HepG2 (cell line): ENCODE data around the gene UNC5CL. TPM values are rescaled to one million over a fixed set of nuclear protein-coding genes. Genes with fewer than 3 reads are reported as not detected.
A peak's percentile ranks its signal among the peaks of the same experiment; 100 is the strongest.

Experiments used
- JDP2 ChIP-seq: sonication (generic); formaldehyde crosslinking; IDR thresholded peaks from 2 replicates; pipeline ENCODE4 v1.8.1; 2022; ENCODE audit warnings: missing genetic modification reagents, borderline replicate concordance
- MAFG ChIP-seq: sonication (generic); formaldehyde crosslinking; IDR thresholded peaks from 2 replicates; pipeline ENCODE4 v1.5.1; 2020; ENCODE audit warnings: mild to moderate bottlenecking, missing genetic modification reagents
- NFIC ChIP-seq: IDR thresholded peaks from 2 replicates; pipeline ENCODE4 v1.6.1; 2012; ENCODE audit warnings: mild to moderate bottlenecking, low read length, inconsistent platforms
- RBM22 ChIP-seq: fragments of 200-400 bp; formaldehyde crosslinking; optimal IDR thresholded peaks from 2 replicates; pipeline ENCODE3; 2017; ENCODE audit warnings: mild to moderate bottlenecking, low read length, moderate library complexity
- TRIM24 ChIP-seq: sonication (generic); formaldehyde crosslinking; IDR thresholded peaks from 2 replicates; pipeline ENCODE4 v1.8.0; 2022; ENCODE audit warnings: mild to moderate bottlenecking, missing genetic modification reagents
- ZNF274 ChIP-seq: sonication (generic); formaldehyde crosslinking; IDR thresholded peaks from 2 replicates; pipeline ENCODE4 v1.5.1; 2020; ENCODE audit warnings: mild to moderate bottlenecking, missing genetic modification reagents
- ZNF329 ChIP-seq: sonication (generic); formaldehyde crosslinking; IDR thresholded peaks from 2 replicates; pipeline ENCODE4 v1.9.0; 2021; ENCODE audit warnings: low read depth, mild to moderate bottlenecking, missing genetic modification reagents
- ZNF350 ChIP-seq: sonication (generic); formaldehyde crosslinking; IDR thresholded peaks from 2 replicates; pipeline ENCODE4 v1.4.0; 2020; ENCODE audit warnings: mild to moderate bottlenecking, low read depth, missing genetic modification reagents, borderline replicate concordance
- ZNF546 ChIP-seq: sonication (generic); formaldehyde crosslinking; conservative IDR thresholded peaks from 2 replicates; pipeline ENCODE4 v1.8.1; 2023; ENCODE audit warnings: mild to moderate bottlenecking, missing genetic modification reagents
- polyA plus RNA-seq, 8 experiments: library from polyadenylated mRNA; depleted of rRNA in 3 of 8; stranded (reverse) in 7 of 8; unstranded in 1 of 8; fragments of >200 nt; fragmentation: Illumina TruSeq in 4 of 8; extraction: Trizol in 4 of 8; gene quantifications; 2 replicates each; pipeline versions ENCODE4 v1.2.1 to v1.2.3, GENCODE V29; 2011 to 2016; ENCODE audit warnings: low read depth in 4 of 8, missing spikeins in 1 of 8, mixed read lengths in 1 of 8; ENCODE audit not compliant: insufficient read depth in 1 of 8
- total RNA-seq, 5 experiments: library from RNA; depleted of rRNA; stranded (reverse); fragments of >200 nt; fragmentation: Illumina TruSeq; extraction: Trizol; gene quantifications; 2 replicates each; pipeline ENCODE4 v1.2.3, GENCODE V29; 2016; ENCODE audit warnings: low read depth in 1 of 5
- TF ChIP-seq, protein P1 (sequence below): sonication (generic); formaldehyde crosslinking; IDR thresholded peaks from 2 replicates; pipeline ENCODE4 v1.4.0; 2020; ENCODE audit warnings: low read depth, missing genetic modification reagents
- TF ChIP-seq, protein P2 (sequence below): sonication (generic); formaldehyde crosslinking; conservative IDR thresholded peaks from 2 replicates; pipeline ENCODE4 v1.8.0; 2022; ENCODE audit warnings: low read depth, missing genetic modification reagents
- TF ChIP-seq, protein P3 (sequence below): sonication (generic); formaldehyde crosslinking; IDR thresholded peaks from 2 replicates; pipeline ENCODE4 v1.5.1; 2020; ENCODE audit warnings: missing genetic modification reagents, mild to moderate bottlenecking, borderline replicate concordance
- TF ChIP-seq, protein P4 (sequence below): IDR thresholded peaks from 2 replicates; pipeline ENCODE4 v1.6.1; 2016; ENCODE audit warnings: mild to moderate bottlenecking, missing biosample characterization, missing genetic modification reagents
- TF ChIP-seq, protein P5 (sequence below): sonication (generic); formaldehyde crosslinking; IDR thresholded peaks from 2 replicates; pipeline ENCODE4 v1.4.0; 2020; ENCODE audit warnings: missing genetic modification reagents
- TF ChIP-seq, protein P6 (sequence below): conservative IDR thresholded peaks from 2 replicates; pipeline ENCODE4 v1.6.1; 2018; ENCODE audit warnings: missing genetic modification reagents
- TF ChIP-seq, protein P7 (sequence below): sonication (generic); IDR thresholded peaks from 2 replicates; pipeline ENCODE4 v1.6.1; 2016; ENCODE audit warnings: low read depth, borderline replicate concordance

UNC5CL gene
- total and polyA plus RNA-seq, 2 of the 13 experiments (the other 11 are each of a cell fraction or from before 2014, with no cell fraction given), result 2.4 to 2.5 TPM

DNA sequence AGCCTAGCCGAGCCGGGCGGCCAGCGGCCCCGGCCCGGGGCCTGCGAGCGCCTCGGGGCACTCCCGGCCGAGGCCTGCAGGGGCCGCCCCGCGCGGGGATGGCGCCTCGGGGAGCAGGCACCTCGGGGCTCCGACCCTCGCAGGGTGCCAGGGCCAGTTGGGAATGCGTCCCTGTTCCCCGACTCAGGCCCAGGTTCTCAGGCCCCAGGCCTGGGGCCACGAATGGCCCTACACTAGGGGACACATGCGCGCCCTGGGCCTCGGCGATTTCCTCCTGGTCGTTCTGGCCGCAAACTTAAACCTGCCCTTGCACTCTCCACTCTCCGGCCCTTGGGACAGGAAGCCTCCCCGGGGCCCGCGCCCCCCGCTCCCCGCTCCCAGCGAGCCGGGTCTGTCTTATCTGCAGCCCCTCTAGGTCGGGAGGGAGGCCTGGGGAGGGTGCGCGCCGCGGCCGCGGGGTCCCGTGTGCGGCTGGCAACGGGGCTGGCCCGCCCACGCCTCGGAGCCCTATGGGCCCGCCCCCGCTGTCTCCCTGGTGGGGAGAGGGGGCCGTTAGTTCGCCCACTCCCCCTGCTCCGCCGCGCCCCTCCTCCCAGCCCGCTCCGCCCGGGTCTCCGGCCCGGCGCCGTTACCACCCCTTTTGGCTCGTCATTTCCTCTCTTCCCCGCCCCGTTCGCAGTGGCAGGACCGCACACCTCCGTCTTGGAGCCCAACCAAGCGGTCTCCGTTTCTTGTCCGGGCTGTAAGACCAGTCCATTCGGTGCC, 34.4 kb upstream of the UNC5CL start (continued):
- TF ChIP-seq, protein P1, sequence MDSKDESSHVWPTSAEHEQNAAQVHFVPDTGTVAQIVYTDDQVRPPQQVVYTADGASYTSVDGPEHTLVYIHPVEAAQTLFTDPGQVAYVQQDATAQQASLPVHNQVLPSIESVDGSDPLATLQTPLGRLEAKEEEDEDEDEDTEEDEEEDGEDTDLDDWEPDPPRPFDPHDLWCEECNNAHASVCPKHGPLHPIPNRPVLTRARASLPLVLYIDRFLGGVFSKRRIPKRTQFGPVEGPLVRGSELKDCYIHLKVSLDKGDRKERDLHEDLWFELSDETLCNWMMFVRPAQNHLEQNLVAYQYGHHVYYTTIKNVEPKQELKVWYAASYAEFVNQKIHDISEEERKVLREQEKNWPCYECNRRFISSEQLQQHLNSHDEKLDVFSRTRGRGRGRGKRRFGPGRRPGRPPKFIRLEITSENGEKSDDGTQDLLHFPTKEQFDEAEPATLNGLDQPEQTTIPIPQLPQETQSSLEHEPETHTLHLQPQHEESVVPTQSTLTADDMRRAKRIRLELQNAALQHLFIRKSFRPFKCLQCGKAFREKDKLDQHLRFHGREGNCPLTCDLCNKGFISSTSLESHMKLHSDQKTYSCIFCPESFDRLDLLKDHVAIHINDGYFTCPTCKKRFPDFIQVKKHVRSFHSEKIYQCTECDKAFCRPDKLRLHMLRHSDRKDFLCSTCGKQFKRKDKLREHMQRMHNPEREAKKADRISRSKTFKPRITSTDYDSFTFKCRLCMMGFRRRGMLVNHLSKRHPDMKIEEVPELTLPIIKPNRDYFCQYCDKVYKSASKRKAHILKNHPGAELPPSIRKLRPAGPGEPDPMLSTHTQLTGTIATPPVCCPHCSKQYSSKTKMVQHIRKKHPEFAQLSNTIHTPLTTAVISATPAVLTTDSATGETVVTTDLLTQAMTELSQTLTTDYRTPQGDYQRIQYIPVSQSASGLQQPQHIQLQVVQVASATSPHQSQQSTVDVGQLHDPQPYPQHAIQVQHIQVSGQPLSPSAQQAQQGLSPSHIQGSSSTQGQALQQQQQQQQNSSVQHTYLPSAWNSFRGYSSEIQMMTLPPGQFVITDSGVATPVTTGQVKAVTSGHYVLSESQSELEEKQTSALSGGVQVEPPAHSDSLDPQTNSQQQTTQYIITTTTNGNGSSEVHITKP, result no peak; the same call in 1 of the 2 replicates
- TF ChIP-seq ZNF350 (CRISPR knock-in tag) (no peak), ZNF329 (0 out of 2 replicates have a peak, but pooled peaks have one; percentile 20), JDP2 (no peak), ZNF274 (CRISPR knock-in tag) (0 out of 2 replicates have a peak, but pooled peaks have one; percentile 37), TRIM24 (CRISPR knock-in tag) (no peak), RBM22 (peak; percentile 38), MAFG (no peak), ZNF546 (CRISPR knock-in tag) (peak; percentile 61; the same call in 1 of the 2 replicates), NFIC (no peak)
- TF ChIP-seq, protein P2, sequence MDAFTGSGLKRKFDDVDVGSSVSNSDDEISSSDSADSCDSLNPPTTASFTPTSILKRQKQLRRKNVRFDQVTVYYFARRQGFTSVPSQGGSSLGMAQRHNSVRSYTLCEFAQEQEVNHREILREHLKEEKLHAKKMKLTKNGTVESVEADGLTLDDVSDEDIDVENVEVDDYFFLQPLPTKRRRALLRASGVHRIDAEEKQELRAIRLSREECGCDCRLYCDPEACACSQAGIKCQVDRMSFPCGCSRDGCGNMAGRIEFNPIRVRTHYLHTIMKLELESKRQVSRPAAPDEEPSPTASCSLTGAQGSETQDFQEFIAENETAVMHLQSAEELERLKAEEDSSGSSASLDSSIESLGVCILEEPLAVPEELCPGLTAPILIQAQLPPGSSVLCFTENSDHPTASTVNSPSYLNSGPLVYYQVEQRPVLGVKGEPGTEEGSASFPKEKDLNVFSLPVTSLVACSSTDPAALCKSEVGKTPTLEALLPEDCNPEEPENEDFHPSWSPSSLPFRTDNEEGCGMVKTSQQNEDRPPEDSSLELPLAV, result no peak
- TF ChIP-seq, protein P3, sequence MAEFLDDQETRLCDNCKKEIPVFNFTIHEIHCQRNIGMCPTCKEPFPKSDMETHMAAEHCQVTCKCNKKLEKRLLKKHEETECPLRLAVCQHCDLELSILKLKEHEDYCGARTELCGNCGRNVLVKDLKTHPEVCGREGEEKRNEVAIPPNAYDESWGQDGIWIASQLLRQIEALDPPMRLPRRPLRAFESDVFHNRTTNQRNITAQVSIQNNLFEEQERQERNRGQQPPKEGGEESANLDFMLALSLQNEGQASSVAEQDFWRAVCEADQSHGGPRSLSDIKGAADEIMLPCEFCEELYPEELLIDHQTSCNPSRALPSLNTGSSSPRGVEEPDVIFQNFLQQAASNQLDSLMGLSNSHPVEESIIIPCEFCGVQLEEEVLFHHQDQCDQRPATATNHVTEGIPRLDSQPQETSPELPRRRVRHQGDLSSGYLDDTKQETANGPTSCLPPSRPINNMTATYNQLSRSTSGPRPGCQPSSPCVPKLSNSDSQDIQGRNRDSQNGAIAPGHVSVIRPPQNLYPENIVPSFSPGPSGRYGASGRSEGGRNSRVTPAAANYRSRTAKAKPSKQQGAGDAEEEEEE (CRISPR knock-in tag), result no peak
- TF ChIP-seq, protein P4, sequence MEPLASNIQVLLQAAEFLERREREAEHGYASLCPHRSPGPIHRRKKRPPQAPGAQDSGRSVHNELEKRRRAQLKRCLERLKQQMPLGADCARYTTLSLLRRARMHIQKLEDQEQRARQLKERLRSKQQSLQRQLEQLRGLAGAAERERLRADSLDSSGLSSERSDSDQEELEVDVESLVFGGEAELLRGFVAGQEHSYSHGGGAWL, result peak; percentile 60; the same call in 1 of the 2 replicates
- TF ChIP-seq, protein P5, sequence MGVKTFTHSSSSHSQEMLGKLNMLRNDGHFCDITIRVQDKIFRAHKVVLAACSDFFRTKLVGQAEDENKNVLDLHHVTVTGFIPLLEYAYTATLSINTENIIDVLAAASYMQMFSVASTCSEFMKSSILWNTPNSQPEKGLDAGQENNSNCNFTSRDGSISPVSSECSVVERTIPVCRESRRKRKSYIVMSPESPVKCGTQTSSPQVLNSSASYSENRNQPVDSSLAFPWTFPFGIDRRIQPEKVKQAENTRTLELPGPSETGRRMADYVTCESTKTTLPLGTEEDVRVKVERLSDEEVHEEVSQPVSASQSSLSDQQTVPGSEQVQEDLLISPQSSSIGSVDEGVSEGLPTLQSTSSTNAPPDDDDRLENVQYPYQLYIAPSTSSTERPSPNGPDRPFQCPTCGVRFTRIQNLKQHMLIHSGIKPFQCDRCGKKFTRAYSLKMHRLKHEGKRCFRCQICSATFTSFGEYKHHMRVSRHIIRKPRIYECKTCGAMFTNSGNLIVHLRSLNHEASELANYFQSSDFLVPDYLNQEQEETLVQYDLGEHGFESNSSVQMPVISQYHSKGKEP (CRISPR knock-in tag), result no peak
- TF ChIP-seq, protein P6, sequence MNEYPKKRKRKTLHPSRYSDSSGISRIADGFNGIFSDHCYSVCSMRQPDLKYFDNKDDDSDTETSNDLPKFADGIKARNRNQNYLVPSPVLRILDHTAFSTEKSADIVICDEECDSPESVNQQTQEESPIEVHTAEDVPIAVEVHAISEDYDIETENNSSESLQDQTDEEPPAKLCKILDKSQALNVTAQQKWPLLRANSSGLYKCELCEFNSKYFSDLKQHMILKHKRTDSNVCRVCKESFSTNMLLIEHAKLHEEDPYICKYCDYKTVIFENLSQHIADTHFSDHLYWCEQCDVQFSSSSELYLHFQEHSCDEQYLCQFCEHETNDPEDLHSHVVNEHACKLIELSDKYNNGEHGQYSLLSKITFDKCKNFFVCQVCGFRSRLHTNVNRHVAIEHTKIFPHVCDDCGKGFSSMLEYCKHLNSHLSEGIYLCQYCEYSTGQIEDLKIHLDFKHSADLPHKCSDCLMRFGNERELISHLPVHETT (CRISPR knock-in tag), result peak; percentile 99
- TF ChIP-seq, protein P7, sequence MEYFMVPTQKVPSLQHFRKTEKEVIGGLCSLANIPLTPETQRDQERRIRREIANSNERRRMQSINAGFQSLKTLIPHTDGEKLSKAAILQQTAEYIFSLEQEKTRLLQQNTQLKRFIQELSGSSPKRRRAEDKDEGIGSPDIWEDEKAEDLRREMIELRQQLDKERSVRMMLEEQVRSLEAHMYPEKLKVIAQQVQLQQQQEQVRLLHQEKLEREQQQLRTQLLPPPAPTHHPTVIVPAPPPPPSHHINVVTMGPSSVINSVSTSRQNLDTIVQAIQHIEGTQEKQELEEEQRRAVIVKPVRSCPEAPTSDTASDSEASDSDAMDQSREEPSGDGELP, result no peak
